Activated CD8-positive, alpha-beta memory T cell treated with anti-CD3 and anti-CD28 coated beads, Interleukin-2, amount 50 U/mL, for 1 hour (primary cell): Measurements from ENCODE around the gene RTKN2.
A peak's percentile ranks its signal among the peaks of the same experiment; 100 is the strongest.
"Not testable (repeated sequence)": the region's sequence is repeated elsewhere in the genome, so short reads cannot be mapped to it uniquely, and the experiment has no call there.

Source experiments
- DNase-seq: peaks from one replicate; pipeline ENCODE4 v3.0.0-alpha.2; 2020; ENCODE audit errors: extremely low read depth

RTKN2 gene

DNA sequence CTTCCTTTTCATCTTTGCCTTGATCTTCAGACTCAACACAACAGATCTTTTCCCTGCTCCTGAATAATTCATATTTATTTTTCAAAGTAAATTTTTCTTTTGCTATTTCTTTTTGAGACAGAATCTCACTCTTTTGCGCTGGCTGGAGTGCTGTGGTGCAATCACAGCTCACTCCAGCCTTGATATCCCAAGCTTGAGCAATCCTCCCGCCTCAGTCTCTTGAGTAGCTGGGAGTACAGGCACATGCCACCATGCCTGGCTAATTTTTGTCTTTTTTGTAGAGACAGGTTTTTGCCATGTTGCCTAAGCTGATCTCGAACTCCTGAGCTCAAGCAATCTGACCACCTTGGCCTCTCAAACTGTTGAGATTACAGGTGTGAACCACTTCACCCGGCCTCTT is 9.2 kb downstream of the RTKN2 start:
- DNase-seq, result no peak

DNA sequence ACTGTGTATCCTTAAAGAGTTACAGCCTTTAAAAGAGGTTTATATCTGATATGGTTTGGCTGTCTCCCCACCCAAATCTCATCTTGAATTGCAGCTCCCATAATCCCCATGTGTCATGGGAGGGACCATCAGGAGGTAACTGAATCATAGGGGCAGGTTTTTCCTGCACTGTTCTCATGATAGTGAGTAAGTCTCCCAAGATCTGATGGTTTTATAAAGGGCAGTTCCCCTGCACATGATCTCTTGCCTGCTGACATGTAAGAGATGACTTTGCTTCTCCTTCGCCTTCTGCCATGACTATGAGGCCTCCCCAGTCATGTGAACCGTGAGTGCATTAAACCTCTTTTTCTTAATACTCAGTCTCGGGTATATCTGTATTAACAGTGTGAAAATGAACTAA is 9.7 kb downstream of the RTKN2 start:
- no peak for DNase-seq

DNA sequence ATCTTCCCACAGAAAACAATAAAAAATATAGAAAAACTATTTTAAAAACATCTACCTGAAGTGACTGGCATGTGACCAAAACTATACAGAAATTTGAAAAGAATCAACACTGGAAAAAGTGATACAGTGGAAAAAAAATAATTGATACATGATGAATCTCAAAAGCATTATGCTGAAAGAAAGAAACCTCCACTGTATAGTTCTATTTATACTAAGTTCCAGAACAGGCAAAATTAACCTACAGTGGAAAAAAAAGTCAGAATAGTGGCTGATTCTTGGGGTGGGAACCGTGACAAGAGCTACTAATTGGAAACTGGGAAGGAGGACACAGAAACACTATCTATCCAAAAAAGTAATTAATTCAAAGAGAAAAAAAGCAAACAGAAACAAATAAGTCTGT is 14.9 kb downstream of the RTKN2 start:
- DNase-seq, result no peak

DNA sequence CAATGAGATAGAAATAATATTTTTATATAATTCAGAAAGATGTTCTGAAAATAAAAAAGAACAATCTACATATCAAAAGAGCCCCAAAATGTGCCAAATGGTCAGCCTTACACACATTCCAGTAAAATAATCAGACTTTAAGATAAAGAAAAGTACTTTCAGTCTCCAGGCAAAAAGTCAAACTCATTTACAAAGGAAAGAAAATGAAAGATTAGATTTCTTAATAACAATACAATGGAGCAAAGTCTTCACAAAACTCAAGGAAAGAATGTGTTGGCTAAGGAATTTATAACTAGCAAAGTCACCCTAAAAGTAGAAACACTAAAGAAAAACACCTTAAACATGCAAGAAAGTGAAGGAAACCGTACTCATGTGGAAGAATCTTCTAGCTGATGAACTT is 16.6 kb downstream of the RTKN2 start:
- no peak for DNase-seq

DNA sequence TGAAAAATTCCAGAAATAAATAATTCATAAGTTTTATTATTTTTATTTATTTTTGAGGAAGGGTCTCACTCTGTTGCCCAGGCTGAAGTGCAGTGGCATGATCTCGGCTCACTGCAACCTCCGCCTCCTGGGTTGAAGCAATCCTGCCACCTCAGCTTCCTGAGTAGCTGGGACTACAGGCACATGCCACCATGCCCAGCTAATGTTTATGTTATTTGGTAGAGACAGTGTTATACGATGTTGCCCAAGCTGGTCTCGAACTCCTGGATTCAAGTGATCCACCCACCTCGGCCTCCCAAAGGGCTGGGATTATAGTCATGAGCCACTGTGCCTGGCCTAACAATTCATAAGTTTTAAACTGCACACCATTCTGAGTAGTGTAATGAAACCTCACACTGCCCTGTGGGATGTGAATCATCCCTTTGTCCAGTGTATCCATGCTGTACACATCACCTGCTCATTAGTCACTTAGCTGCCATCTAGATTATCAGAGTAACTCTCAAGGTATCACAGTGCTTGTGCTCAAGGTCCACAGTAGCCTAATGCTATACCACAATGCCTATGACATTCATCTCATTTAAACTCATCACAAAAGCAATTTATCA is 17.9 kb downstream of the RTKN2 start:
- DNase-seq, result no peak

DNA sequence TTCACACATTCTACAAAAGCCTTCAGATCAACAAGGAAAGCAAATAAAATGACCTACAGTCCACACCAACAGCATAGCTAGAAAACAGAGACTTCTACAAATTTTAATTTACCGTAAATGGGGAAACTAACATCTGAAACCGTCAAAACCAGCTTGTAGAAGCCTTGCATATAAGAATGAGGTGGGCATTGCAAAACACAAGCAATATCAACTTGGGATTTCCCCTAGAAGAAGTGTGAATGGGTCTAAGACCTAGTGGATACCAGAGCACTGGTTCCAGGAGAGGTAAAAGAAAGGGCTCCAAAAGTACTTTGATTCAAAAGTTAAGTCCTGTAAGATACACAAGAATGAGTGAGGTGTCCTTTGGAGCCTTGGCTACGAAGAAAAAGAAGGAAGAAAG is 18.7 kb downstream of the RTKN2 start:
- no peak for DNase-seq

DNA sequence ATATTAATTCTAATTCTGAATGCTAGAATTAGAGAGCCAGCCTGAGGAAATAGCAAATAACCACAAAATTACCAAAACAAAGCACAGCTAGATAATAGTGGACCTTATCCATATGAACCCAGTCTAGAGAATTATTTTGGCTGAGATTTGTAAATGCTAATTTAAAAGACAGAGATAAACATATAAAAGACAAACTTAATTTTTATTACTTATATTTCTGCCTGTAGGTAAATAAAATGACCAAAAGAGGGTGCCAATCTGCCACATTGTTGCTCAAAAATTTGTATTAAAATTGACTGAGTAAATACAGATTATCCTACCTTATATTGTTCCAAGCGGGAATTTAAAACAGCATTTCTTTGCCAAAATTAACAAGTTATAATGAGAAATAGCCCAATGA is 20.2 kb downstream of the RTKN2 start:
- no peak for DNase-seq

DNA sequence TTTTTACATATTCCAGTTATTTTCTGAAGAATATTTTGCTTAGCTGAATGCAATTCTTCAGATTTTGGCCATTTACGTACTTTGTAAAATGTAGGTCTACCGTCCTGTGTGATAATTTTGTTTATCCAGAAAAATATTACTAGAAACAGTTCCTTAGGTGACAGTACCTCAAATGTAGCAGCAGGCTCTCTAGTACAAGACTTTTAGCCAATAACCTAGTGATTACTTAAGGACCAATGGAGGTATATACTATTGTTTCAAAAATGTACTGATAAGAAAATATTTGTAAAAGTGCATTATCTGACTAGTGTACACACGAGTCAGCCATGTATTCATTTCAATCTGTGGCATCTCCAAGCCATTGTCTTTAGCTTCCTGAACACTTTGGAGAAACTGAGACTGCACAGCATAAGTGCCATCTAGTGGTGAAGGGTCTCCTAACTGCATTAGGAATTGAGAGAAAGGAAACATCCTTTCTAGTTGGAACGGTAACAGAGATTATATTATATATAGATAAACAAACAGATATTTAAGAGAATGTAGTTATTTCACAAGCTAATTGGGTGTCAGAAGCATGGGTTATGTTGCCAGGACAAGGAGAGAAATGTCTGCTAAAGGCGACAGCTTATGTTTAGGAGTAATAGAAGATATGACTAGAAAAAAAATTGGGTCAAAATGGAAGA is 23.7 kb downstream of the RTKN2 start:
- peak; percentile 28 for DNase-seq

DNA sequence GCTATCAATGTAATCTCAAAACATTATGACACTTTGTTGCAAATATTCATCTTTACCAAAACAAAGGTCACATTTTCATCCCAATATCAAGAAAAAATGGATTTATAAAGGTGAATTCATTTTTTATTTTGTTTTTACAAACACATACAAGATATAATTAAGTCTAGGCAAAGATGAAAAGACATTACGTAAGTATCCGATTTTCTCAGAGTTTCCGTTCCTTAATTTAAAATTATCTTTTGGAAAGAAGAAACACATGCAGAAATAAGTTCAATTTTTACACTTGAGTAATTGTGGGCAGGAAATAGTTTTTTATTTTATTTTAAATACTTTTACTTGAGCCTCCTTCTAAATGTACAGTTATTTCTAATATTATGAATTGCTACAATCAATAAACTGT is 24.6 kb downstream of the RTKN2 start:
- DNase-seq, result no peak

DNA sequence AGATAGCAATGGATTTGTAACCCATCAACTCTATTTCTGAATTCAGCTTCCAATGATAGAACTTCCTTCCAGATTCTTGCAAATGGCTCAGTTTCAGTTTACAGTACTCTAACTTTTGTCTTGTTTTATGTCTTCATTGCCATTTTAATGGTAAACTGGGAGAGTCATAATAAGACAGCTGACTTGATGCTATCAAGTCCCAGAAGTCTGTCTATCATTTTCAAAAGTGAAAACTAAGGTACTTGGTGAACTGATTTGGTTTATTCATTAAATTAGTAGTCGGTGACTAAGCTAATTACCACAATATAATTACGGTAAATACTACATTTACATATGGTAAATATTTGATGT is 25.0 kb downstream of the RTKN2 start:
- DNase-seq, result no peak

DNA sequence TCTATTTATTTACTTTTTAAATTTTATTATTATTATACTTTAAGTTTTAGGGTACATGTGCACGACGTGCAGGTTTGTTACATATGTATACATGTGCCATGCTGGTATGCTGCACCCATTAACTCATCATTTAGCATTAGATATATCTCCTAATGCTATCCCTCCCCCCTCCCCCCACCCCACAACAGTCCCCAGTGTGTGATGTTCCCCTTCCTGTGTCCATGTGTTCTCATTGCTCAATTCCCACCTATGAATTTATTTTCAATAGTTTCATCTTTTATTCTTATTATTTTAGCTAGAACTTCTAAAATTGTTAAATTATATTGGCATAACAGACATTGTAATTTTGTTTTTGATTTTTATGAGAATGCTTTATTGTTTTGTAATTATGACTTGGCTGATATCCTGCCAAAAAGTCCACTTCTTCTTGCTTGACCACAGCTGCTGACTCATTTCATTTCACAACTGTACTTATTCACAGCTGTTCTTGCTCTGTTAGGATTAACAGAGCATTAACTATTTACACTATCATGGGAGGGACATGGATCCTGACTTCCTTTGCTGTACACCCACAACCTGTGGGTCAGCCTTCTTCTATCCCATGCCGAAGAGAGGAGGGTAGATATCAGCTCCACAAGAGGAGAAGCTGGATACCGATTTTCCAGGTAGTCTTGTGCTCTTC is 25.5 kb downstream of the RTKN2 start:
- DNase-seq, result not testable (repeated sequence)

DNA sequence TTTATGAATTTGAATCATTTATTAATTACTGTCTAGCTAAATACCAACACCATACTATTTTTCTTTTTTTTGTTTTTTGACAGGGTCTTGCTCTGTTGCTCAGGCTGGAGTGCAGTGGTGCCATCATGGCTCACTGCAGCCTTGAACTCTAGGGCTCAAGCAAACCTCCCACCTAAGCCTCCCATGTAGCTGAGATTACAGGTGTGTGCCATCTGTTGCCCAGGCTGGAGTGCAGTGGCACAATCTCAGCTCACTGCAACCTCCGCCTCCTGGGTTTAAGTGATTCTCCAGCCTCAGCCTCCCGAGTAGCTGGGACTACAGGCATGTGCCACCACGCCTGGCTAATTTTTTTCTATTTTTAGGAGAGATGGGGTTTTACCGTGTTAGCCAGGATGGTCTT is 27.1 kb downstream of the RTKN2 start:
- not testable (repeated sequence) for DNase-seq

DNA sequence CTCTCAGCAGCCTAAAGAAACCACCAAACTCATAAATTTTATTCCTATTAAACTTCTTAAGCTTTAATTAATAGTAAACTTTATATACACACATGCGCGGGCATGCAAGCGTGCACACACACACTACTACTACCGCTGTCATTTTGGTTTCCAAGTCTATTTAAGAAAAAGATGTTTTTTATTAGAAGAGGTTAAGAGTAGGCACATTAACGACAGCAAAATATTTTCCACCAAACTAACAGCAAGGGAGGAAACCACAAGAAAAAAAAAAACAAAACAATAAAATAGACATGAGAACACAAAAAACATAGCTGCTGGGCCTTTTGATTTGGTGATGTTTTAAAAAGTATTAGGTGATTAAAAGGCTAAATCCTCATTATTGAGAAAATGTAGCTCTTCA is 28.6 kb downstream of the RTKN2 start:
- no peak for DNase-seq

DNA sequence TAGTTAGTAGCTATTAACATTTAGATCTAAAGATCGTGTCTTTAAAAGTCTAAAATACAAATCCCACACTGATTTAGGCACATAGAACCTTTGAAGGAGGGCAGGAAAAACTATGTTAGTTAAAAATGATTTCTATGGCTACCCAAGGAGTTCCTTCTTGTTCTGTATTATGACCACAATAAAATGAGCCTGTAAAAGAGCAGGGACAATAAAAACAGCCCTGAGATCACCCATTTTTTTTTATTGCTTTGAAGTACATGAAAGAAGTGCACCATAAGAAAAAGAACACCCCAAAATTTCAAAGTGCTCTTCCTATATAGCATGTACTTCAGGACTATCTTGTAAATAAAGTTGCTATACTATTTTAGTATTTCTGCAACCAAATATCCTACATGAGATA is 29.8 kb downstream of the RTKN2 start:
- DNase-seq, result no peak

DNA sequence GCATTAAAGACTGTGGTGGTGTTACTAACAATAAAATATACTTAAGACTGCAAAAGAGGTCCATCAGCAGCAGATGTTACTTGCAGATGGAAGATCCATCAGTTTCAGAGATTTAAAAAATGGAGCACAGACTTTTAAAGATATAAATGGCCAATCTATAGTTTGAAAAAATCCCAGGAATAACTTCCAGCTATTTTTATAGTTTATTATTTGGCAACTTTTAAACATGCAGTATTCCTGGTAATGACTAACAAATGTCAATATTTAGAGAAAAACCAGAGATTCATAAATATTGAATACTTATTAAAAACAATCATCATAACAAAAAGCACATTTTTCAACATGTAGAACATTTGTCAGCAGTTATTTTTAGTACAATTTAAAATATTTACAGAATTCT is 30.7 kb downstream of the RTKN2 start:
- no peak for DNase-seq

DNA sequence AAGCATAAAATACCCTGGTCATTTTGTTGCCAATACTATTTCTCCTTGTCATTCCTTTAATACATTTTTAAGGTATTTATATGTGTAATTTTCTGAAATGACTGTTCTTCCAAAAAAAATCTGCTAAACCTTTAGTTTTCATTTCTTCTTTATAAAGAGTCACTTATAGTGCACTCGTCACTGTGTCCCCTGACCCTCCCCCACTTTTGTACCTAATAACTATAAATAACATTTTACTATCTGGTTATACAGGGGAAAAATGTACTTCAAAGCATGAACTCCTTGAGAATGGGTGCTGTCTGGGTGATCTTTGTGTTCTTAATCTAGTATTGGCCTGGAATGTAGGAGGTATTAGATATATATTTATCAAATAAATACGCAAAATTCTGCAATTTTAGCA is 31.1 kb downstream of the RTKN2 start:
- no peak for DNase-seq

DNA sequence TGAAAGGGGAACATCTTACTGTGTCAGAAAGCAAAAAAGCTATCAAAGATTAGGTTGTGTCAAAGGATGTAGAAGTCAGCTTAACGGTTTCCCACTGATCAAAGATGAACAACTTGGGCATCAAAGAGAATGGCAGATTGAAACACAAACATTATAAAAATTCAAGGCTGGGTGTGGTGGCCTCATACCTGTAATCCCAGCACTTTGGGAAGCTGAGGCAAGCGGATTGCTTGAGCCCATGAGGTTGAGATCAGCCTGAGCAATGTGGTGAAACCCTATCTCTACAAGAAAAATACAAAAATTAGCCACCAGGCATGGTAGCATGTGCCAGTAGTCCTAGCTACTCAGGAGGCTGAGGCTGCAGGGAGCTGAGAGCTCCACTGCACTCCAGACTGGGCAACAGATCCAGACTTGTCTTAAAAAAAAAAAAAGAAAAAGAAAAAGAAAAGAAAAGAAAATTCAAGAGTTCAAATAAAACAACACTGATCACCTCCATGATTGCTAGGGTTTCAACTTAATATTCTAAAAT is 34.5 kb downstream of the RTKN2 start:
- DNase-seq, result no peak

DNA sequence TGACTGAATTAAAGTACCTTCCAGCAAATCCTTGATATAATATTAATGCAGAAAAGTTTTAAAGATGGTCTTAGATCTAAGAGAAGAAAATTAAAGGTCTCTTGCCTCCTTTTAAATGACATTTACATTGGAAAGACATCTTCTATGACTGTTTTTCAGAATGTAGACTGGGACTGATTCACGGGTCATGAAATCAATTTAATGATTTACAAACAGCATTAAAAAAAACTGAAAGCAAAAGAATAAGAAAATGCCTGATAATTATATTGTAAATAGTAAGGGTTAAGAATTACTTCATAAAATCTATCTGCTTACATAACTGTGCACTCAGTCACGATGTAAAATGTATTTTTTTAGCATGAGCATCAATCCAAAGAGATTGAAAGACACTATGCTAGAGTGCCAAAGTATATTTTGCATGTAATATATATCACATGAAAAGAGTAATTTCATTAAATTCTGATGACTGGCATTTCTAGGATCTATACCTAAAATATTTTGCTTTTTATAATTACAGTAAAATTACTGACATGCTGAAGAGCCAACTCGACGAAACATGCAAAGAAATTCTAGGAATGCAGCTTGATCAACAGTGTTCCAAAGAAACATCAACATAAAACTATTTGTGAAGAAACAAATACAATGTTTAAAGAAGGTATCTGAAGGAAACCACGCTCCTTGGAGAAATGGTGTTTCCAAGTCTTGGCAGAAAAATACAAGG is 35.1 kb downstream of the RTKN2 start:
- no peak for DNase-seq

DNA sequence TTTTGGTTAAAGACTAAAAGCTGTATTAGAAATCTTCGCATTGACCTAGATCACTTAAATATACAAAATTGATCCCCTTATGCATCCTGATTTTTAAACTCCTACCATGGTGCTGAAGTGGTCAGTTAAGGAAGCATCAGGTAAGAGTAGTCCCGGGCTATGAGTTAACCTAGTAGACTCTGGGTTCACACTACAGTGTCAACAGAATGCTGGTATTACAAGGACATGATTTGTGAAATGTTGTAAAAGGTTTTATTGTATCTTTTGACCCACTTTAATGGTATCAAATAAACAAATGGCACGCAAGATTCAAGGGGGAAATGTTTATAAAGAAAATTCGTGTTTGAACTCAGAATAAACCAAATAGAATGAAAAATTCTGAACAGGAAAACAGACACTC is 36.8 kb downstream of the RTKN2 start:
- no peak for DNase-seq

DNA sequence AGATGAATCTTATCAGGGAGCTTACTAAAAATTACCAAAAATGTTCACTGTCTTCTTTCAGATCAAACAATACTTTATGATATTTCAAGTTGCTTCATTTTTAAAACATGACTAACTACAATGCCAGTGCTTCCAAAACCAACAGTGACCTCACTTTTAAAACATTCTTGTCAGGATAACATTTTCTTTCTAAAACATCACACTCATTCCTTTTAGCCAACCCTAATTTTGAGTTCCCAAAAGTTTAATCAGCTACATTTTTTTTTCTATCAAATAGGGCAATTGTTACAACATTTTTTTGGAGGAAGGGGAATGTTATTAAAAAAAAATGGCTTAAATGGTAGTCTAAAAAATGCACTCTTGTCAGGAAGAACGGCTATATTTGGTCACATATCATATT is 37.3 kb downstream of the RTKN2 start:
- DNase-seq, result no peak

DNA sequence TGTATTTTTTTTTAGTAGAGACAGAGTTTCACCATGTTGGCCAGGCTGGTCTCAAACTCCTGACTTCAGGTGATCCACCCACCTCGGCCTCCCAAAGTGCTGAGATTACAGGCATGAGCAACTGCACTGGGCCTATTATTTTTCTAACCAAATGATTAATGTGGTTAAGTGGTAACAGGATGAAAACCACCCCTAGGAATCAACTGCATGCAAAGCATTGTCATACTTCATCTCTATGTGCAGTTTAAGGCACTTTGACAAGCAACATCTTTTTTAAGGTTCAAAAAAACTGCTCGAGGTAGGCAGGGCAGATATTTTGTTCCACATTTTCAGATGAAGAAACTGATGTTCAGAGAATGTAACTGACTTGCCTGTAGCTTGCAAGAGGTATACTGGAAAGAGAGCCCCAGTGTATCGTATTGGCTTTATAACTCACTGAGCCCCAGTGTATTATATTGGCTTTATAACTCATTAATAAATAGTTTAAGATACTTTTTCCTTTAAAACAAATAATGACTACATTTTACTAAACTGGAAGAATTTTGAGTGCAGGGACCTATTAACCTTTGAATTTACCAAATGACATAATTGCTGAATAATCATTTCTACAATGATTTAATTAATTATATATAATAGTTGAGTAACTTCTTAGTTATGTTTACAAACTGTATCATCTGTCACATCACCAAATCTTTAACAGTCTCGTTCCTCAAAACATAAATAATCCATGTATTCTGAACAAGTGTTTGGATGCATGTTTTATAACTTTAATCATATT is 38.1 kb downstream of the RTKN2 start:
- DNase-seq, result no peak

DNA sequence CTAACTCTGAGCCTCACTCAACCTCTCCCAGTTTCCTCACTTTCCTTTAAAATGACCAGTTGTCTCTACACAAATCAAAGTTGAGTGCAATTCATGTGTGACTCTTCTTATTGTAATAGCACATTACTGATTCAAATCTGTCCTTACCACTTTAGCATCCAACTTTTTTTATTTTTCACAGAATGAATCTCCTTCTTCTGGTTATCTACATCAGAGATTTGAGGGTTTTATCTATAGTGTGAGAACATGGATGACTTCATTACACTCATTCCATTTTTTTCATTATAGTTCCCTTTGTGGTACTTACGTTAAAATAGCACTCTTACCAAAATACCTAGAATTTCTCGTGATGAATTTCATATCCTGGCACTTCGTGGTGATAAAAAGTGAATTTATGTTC is 43.3 kb downstream of the RTKN2 start:
- DNase-seq, result no peak
